Measurements from ENCODE around the gene TRMT44.
"Not testable (repeated sequence)": the region's sequence is repeated elsewhere in the genome, so short reads cannot be mapped to it uniquely, and the experiment has no call there.

Gene TRMT44

GRCh38 chr4:8471211-8471875, 30.8 kb downstream of the TRMT44 start:
- DNase-seq: no peak

- no peak for DNase-seq
These were observed 31.6 kb downstream of the TRMT44 start for GRCh38 chr4:8472158-8472688.

GRCh38 chr4:8472689-8473197, 32.2 kb downstream of the TRMT44 start:
- DNase-seq: no peak

- DNase-seq: no peak
These were observed 32.8 kb downstream of the TRMT44 start for GRCh38 chr4:8473198-8473919.

GRCh38 chr4:8473920-8474590, 33.5 kb downstream of the TRMT44 start:
- no peak for DNase-seq

GRCh38 chr4:8474856-8475255, 34.3 kb downstream of the TRMT44 start:
- DNase-seq: no peak

GRCh38 chr4:8475751-8476575, 35.4 kb downstream of the TRMT44 start:
- no peak for DNase-seq

GRCh38 chr4:8477095-8477635, 36.6 kb downstream of the TRMT44 start:
- DNase-seq: no peak

GRCh38 chr4:8477676-8478075, 37.1 kb downstream of the TRMT44 start:
- DNase-seq: no peak

- no peak for DNase-seq
These were observed 37.8 kb downstream of the TRMT44 start for GRCh38 chr4:8478371-8478770.

GRCh38 chr4:8478801-8479744, 38.5 kb downstream of the TRMT44 start:
- no peak for DNase-seq

GRCh38 chr4:8480221-8480620, 39.6 kb downstream of the TRMT44 start:
- DNase-seq: no peak

GRCh38 chr4:8486643-8487042, 46.1 kb downstream of the TRMT44 start:
- DNase-seq: not testable (repeated sequence)

GRCh38 chr4:8488791-8489369, 48.3 kb downstream of the TRMT44 start:
- no peak for DNase-seq

GRCh38 chr4:8491478-8491877, 50.9 kb downstream of the TRMT44 start:
- not testable (repeated sequence) for DNase-seq

GRCh38 chr4:8492174-8492573, 51.6 kb downstream of the TRMT44 start:
- no peak for DNase-seq

- DNase-seq: no peak
These were observed 52.9 kb downstream of the TRMT44 start for GRCh38 chr4:8493484-8493883.

- DNase-seq: no peak
These were observed 53.6 kb downstream of the TRMT44 start for GRCh38 chr4:8494218-8494617.

GRCh38 chr4:8494983-8495548, 54.5 kb downstream of the TRMT44 start:
- DNase-seq: no peak

- DNase-seq: no peak
These were observed 55.2 kb downstream of the TRMT44 start for GRCh38 chr4:8495803-8496202.
